ENCODE data around the gene SMS.

- no peak for TF ChIP-seq MAX (IDR thresholded peaks at IDR 0.05)
- TF ChIP-seq TAF1 (IDR thresholded peaks at IDR 0.05; ENCODE audit: low read depth), result no peak
- TF ChIP-seq YY1 (IDR thresholded peaks at IDR 0.05; ENCODE audit: low read depth), result no peak
- TF ChIP-seq REST (IDR thresholded peaks at IDR 0.05; ENCODE audit: low read depth), result no peak
- TF ChIP-seq RAD21 (IDR thresholded peaks at IDR 0.05; ENCODE audit: low read depth), result no peak
- TF ChIP-seq ZBTB7A (IDR thresholded peaks at IDR 0.05; ENCODE audit: low read depth), result no peak
- TF ChIP-seq CREB1 (IDR thresholded peaks at IDR 0.05; ENCODE audit: low read depth), result no peak
- TF ChIP-seq EP300 (IDR thresholded peaks at IDR 0.05; ENCODE audit: borderline replicate concordance), result no peak
Observed at GRCh38 chrX:21905953-21906352, 34.6 kb upstream of the SMS start.

Measured in Ishikawa (cell line).